ENCODE data around the gene CCL7.

CCL7 gene

DNA sequence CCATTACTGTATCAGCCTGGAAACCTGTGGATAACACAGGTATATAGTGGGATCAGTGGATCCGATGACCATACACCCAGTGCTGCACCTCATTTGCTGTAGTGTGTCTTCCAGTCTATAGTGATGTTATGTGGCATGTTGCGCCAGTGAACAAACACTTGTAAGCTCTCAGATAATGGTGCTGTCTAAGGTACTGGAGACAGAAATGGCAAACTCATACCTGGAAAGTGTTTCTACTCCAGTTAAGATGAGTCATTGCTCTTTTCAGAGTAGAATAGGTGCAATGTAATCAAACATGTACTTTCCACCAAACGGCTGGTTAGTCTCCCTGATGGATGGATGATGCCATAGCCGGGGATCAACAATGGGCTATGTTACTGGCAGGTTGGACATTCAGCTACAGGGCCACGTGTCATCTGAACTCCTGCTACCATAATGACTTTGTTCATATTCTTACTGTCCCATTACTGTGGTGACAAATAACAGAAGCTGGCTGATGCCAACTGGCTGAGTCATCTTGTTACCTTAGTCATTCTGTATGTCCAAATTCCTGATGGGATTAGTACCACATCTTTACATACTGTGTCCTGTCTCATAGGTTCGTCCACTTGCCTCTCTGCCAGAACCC lies 21.8 kb downstream of the CCL7 start:
- H3K4me3 ChIP-seq (ENCODE audit: control insufficient read depth, low read depth, low read length), result no peak overlapping the region
- no peak for DNase-seq (ENCODE audit: low read depth)
- TF ChIP-seq, protein P1, sequence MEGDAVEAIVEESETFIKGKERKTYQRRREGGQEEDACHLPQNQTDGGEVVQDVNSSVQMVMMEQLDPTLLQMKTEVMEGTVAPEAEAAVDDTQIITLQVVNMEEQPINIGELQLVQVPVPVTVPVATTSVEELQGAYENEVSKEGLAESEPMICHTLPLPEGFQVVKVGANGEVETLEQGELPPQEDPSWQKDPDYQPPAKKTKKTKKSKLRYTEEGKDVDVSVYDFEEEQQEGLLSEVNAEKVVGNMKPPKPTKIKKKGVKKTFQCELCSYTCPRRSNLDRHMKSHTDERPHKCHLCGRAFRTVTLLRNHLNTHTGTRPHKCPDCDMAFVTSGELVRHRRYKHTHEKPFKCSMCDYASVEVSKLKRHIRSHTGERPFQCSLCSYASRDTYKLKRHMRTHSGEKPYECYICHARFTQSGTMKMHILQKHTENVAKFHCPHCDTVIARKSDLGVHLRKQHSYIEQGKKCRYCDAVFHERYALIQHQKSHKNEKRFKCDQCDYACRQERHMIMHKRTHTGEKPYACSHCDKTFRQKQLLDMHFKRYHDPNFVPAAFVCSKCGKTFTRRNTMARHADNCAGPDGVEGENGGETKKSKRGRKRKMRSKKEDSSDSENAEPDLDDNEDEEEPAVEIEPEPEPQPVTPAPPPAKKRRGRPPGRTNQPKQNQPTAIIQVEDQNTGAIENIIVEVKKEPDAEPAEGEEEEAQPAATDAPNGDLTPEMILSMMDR (IDR thresholded peaks at IDR 0.05; ENCODE audit: control insufficient read depth, insufficient read depth, low read depth, low read length, missing control alignments), result no peak

DNA sequence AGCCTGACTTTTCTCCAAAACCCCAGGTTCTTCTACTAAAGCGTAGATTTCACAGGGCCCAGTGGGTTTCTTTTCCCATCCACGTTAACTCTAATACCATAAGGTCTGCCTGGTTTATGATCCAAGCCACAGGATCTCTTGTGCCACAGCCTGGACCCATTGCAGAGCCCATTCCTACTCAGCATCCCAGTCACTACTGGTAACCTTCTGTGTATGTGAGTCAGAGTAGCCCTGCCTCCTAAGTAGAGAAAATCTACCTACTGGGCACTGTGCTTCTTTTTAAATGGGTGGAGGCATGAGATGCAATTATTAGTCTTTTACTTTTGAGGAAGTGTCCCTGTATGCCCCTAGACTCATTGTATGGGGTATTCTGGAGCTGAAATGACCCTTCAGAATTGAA lies 29.0 kb downstream of the CCL7 start:
- H3K4me3 ChIP-seq (ENCODE audit: control insufficient read depth, low read depth, low read length), result no peak overlapping the region
- DNase-seq (ENCODE audit: low read depth), result no peak
- TF ChIP-seq, protein P1 (IDR thresholded peaks at IDR 0.05; ENCODE audit: control insufficient read depth, insufficient read depth, low read depth, low read length, missing control alignments), result no peak

DNA sequence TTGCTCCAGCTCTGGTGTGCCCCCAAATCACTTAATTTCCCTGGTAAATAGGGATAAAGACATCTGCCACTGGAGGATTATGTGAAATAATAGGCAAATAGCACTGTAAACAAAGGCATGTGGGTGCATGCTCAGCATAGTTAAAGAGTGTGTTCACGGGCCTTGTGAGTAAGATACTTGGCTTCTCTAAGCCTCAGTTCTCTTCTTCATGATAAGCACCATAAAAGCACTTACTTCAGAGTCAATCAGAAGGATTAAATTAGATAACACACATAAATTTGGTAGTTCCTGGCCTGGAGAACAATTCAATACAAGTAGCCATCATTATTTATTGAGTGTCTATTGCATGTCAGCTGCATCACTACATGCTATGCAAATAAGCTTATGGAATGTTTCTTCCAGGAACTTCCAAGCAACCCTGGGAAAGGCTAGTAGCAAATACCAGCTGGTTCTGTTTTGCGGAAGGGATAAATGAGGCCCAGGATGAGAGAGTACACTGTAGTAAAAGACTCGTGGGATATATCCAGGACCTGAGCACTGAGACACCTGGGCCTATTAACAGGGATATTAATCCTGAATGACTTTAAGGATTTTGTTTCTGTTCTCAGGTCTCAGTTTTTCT lies 30.0 kb downstream of the CCL7 start:
- H3K4me3 ChIP-seq (ENCODE audit: control insufficient read depth, low read depth, low read length), result no peak overlapping the region
- peak; percentile 55 for DNase-seq (ENCODE audit: low read depth)
- TF ChIP-seq, protein P1 (IDR thresholded peaks at IDR 0.05; ENCODE audit: control insufficient read depth, insufficient read depth, low read depth, low read length, missing control alignments), result no peak

DNA sequence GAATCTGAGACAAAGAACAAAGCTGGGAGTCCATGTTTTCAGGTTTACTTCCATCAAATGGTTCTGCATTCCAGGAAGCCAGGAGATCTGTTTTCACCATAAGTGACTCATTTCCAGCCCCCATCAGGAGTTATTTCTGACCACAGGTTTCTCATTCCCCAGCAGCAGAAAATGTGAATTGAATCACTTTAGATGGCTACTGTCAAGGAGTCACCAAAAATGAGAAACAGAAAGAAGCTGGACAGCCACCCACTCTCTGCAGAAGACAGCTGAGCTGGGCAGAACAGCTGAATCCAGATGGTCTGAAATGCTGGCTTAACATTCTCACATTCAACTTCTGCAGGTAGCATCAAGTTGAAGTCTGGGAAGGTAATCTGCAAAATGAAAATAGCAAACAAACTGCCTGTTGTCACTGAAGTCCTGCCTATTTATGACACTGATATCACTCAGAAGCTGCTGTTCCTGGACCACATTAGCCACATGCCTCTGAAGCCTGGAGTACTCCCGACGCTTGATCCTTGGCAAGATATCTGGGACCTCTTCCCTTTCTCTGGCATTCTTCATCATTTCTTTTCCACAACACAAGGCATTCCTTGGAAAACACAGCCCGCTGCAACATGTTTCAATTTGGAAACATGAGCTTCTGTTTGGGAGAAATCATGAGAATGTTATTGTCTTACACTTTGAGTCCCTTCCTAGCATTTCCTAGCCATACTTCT lies 30.8 kb downstream of the CCL7 start:
- TF ChIP-seq, protein P1 (IDR thresholded peaks at IDR 0.05; ENCODE audit: control insufficient read depth, insufficient read depth, low read depth, low read length, missing control alignments), result no peak
- no peak for DNase-seq (ENCODE audit: low read depth)
- H3K4me3 ChIP-seq (ENCODE audit: control insufficient read depth, low read depth, low read length), result no peak overlapping the region

DNA sequence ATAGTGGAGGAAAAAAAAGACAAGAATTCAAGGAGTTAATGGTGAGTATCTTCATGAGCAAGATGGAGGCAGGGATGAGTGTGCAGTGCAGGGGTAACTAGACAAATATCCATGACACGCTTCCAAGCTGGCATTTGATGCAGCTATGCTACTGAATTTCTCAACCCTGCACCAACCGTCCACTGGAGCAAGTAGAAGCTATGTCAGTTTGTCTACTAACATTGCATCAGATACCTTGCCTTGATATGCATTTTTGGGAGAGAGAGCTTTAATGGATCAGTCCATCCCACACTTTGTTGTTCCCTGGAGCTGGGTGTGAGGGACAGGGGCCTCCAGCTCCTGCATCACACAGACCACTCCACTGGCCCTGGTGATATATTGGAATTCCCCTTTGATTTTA lies 32.0 kb downstream of the CCL7 start:
- DNase-seq (ENCODE audit: low read depth), result peak; percentile 29
- H3K4me3 ChIP-seq (ENCODE audit: control insufficient read depth, low read depth, low read length), result no peak overlapping the region
- TF ChIP-seq, protein P1 (IDR thresholded peaks at IDR 0.05; ENCODE audit: control insufficient read depth, insufficient read depth, low read depth, low read length, missing control alignments), result no peak

DNA sequence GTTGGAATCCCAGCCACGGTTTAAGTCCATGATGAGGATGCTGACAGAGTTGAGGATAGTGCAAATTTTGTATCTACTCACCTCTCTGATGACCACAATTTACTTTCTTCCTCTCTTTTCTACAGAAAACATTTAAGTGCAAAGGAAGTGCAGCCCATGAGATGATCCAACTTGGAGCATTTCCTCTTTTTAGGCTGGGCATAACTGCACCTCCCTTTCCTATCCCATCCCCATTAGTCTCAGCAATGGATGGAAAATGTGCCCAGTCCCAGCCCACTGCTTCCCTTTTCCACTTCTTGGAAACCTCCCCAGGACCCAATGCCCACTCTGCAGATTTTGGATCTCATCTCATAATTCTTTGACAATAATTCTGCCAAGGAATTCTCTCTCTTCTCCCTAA lies 32.6 kb downstream of the CCL7 start:
- TF ChIP-seq, protein P1 (IDR thresholded peaks at IDR 0.05; ENCODE audit: control insufficient read depth, insufficient read depth, low read depth, low read length, missing control alignments), result no peak
- no peak for DNase-seq (ENCODE audit: low read depth)
- H3K4me3 ChIP-seq (ENCODE audit: control insufficient read depth, low read depth, low read length), result no peak overlapping the region
